IMR-90 (cell line): ENCODE measurements around the gene RAD51B. TPM values are rescaled to one million over a fixed set of nuclear protein-coding genes. Genes with fewer than 3 reads are reported as not detected.

Experiments
- ATAC-seq: fragments of 200-7000 bp; cut with Tn5 transposase; 2 replicates; pipeline ENCODE4 v1.9.1; 2020; ENCODE audit warnings: low read depth, mild to moderate bottlenecking, moderate library complexity
- BruUV-seq: library from RNA; stranded (reverse); fragments of 400-500 nt; replicated peaks from 2 replicates; lab custom pipeline; 2021; lab: Mats Ljungman, UMichigan
- CTCF ChIA-PET: fragments of 300-600 bp; formaldehyde crosslinking; extraction: SDS; loops from one replicate; lab custom pipeline; 2021; ENCODE audit warnings: antibody characterized with exemption; lab: Yijun Ruan, JAX
- POLR2A ChIA-PET: fragments of 300-600 bp; sonication (Branson Sonifier 250); formaldehyde crosslinking; loops from one replicate; lab custom pipeline; 2022; ENCODE audit warnings: antibody characterized with exemption; ENCODE audit not compliant: unreplicated experiment; lab: Charles Lee
- DNase-seq: peaks from one replicate; pipeline ENCODE4 v3.0.0; 2013
- H2AFZ ChIP-seq: replicated peaks from 2 replicates; pipeline ENCODE3; 2013; ENCODE audit warnings: low read length, mild to moderate bottlenecking; ENCODE audit not compliant: poor library complexity
- H2AK5ac ChIP-seq: 2 replicates; pipeline ENCODE4 v1.6.1; 2013; ENCODE audit warnings: low read depth, low read length, inconsistent platforms
- H2AK9ac ChIP-seq: replicated peaks from 2 replicates; pipeline ENCODE3; 2013; ENCODE audit warnings: mild to moderate bottlenecking, low read depth, low read length, moderate library complexity; ENCODE audit not compliant: poor library complexity
- H2BK120ac ChIP-seq: 2 replicates; pipeline ENCODE4 v1.6.1; 2013; ENCODE audit warnings: low read depth, low read length, inconsistent platforms
- H2BK15ac ChIP-seq: 3 replicates; pipeline ENCODE4 v1.6.1; 2013; ENCODE audit warnings: low read depth, low read length, inconsistent platforms
- H2BK20ac ChIP-seq: 2 replicates; pipeline ENCODE4 v1.6.1; 2013; ENCODE audit warnings: low read depth, mild to moderate bottlenecking, inconsistent platforms, low read length, moderate library complexity
- H2BK5ac ChIP-seq: 2 replicates; pipeline ENCODE4 v1.6.1; 2013; ENCODE audit warnings: mild to moderate bottlenecking, low read depth, low read length, inconsistent platforms; ENCODE audit not compliant: poor library complexity, severe bottlenecking
- H3K14ac ChIP-seq: replicated peaks from 2 replicates; pipeline ENCODE4 v1.6.1; 2013; ENCODE audit warnings: low read depth, low read length, inconsistent platforms
- H3K18ac ChIP-seq: 2 replicates; pipeline ENCODE4 v1.6.1; 2013; ENCODE audit warnings: low read depth, low read length, control low read depth
- H3K23ac ChIP-seq: 2 replicates; pipeline ENCODE4 v1.6.1; 2013; ENCODE audit warnings: low read depth, low read length, inconsistent platforms
- H3K27ac ChIP-seq: 2 replicates; pipeline ENCODE4 v1.5.1; 2013; ENCODE audit warnings: mild to moderate bottlenecking, control low read depth, low read length; ENCODE audit not compliant: insufficient read depth
- H3K27me3 ChIP-seq: 2 replicates; pipeline ENCODE4 v1.6.1; 2013; ENCODE audit warnings: low read length; ENCODE audit not compliant: control insufficient read depth, insufficient read depth
- H3K36me3 ChIP-seq: 2 replicates; pipeline ENCODE4 v1.6.1; 2013; ENCODE audit warnings: low read length, mixed read lengths; ENCODE audit not compliant: control insufficient read depth, insufficient read depth
- H3K4ac ChIP-seq: 2 replicates; pipeline ENCODE4 v1.6.1; 2013; ENCODE audit warnings: low read depth, low read length, inconsistent platforms
- H3K4me1 ChIP-seq: 2 replicates; pipeline ENCODE4 v1.6.1; 2013; ENCODE audit warnings: low read length, mixed read lengths; ENCODE audit not compliant: control insufficient read depth, insufficient read depth
- H3K4me2 ChIP-seq: 2 replicates; pipeline ENCODE4 v1.6.1; 2013; ENCODE audit warnings: low read depth, mild to moderate bottlenecking, control low read depth, low read length, moderate library complexity
- H3K4me3 ChIP-seq: 2 replicates; pipeline ENCODE4 v1.5.1; 2013; ENCODE audit warnings: low read depth, mild to moderate bottlenecking, control low read depth, low read length, moderate library complexity; ENCODE audit not compliant: insufficient read depth
- H3K56ac ChIP-seq: 2 replicates; pipeline ENCODE4 v1.6.1; 2013; ENCODE audit warnings: low read length, inconsistent platforms; ENCODE audit not compliant: insufficient read depth; ENCODE audit errors: extremely low read depth
- H3K79me1 ChIP-seq, 2 experiments: 2 replicates each; pipeline ENCODE4 v1.6.1; 2013; ENCODE audit warnings: low read length in 2 of 2, inconsistent platforms in 1 of 2, low read depth in 1 of 2
- H3K9ac ChIP-seq: 2 replicates; pipeline ENCODE4 v1.6.1; 2013; ENCODE audit warnings: low read depth, low read length, control low read depth
- H3K9me1 ChIP-seq: 2 replicates; pipeline ENCODE4 v1.6.1; 2013; ENCODE audit warnings: low read length, inconsistent platforms; ENCODE audit not compliant: insufficient read depth
- H3K9me3 ChIP-seq: 2 replicates; pipeline ENCODE4 v1.6.1; 2013; ENCODE audit warnings: low read length; ENCODE audit not compliant: control insufficient read depth, insufficient read depth
- H4K20me1 ChIP-seq: 2 replicates; pipeline ENCODE4 v1.6.1; 2013; ENCODE audit warnings: low read length, inconsistent platforms; ENCODE audit not compliant: insufficient read depth
- H4K5ac ChIP-seq: 2 replicates; pipeline ENCODE4 v1.6.1; 2013; ENCODE audit warnings: mild to moderate bottlenecking, low read depth, low read length, control low read depth
- H4K8ac ChIP-seq, 2 experiments: 2 replicates each; pipeline ENCODE4 v1.6.1; 2013; ENCODE audit warnings: low read depth in 2 of 2, low read length in 2 of 2, control low read depth in 1 of 2, inconsistent platforms in 1 of 2
- H4K91ac ChIP-seq: 2 replicates; pipeline ENCODE4 v1.6.1; 2013; ENCODE audit warnings: low read depth, low read length, inconsistent platforms; ENCODE audit not compliant: insufficient read depth
- BHLHE40 ChIP-seq: fragments of 150-350 bp; IDR thresholded peaks from 2 replicates; pipeline ENCODE4 v1.6.1; 2016; ENCODE audit warnings: mild to moderate bottlenecking, low read depth, low read length
- MAZ ChIP-seq: IDR thresholded peaks from 2 replicates; pipeline ENCODE4 v1.6.1; 2012; ENCODE audit warnings: low read depth, mild to moderate bottlenecking, low read length, improper control_type of control experiment, moderate library complexity, borderline replicate concordance
- NFE2L2 ChIP-seq: fragments of 150-350 bp; IDR thresholded peaks from 2 replicates; pipeline ENCODE4 v1.6.1; 2016; ENCODE audit warnings: low read depth, mild to moderate bottlenecking, low read length
- WGBS, 2 experiments: methylation state at CpG; one replicate each; pipeline versions ENCODE4 v1.1.5 to v1.1.7; 2013; ENCODE audit warnings: missing lambda C conversion rate in 2 of 2; ENCODE audit not compliant: insufficient read length in 1 of 2; ENCODE audit errors: extremely low coverage in 2 of 2; 5-methylcytosine and 5-hydroxymethylcytosine counted together
- dilution Hi-C: fragments of 300-500 bp; cut with HindIII; formaldehyde crosslinking; loops from one replicate; pipeline ENCODE4 v1.14.3; 2018; ENCODE audit warnings: low sequenced_read_pairs; ENCODE audit not compliant: unreplicated experiment
- in situ Hi-C: fragments of 300-500 bp; cut with MboI; formaldehyde crosslinking; loops from 3 replicates; pipeline ENCODE4 v1.14.3; 2019; ENCODE audit warnings: low sequenced_read_pairs, inconsistent platforms, mixed read lengths
- intact Hi-C: fragments of 100-400 bp; cut with micrococcal nuclease; formaldehyde crosslinking; loops from 2 replicates; pipeline ENCODE4 v1.10.0; 2022
- polyA plus RNA-seq, 3 experiments: library from polyadenylated mRNA; depleted of rRNA; stranded (reverse); fragments of >200 nt; gene quantifications; 2 replicates each; pipeline ENCODE4 v1.2.3, GENCODE V29; 2012; ENCODE audit warnings: low replicate concordance in 1 of 3
- total RNA-seq: library from RNA; depleted of rRNA; stranded (reverse); fragments of >200 nt; gene quantifications from 2 replicates; pipeline ENCODE4 v1.2.3, GENCODE V29; 2012
- TF ChIP-seq, protein P1 (sequence below): conservative IDR thresholded peaks from 2 replicates; pipeline ENCODE4 v1.5.1; 2012; ENCODE audit warnings: mild to moderate bottlenecking, low read depth, low read length, improper control_type of control experiment

RAD51B gene
- total and polyA plus RNA-seq, 2 of the 4 experiments (the other 2 are of a cell fraction) = 5.1 to 18.8 TPM

DNA sequence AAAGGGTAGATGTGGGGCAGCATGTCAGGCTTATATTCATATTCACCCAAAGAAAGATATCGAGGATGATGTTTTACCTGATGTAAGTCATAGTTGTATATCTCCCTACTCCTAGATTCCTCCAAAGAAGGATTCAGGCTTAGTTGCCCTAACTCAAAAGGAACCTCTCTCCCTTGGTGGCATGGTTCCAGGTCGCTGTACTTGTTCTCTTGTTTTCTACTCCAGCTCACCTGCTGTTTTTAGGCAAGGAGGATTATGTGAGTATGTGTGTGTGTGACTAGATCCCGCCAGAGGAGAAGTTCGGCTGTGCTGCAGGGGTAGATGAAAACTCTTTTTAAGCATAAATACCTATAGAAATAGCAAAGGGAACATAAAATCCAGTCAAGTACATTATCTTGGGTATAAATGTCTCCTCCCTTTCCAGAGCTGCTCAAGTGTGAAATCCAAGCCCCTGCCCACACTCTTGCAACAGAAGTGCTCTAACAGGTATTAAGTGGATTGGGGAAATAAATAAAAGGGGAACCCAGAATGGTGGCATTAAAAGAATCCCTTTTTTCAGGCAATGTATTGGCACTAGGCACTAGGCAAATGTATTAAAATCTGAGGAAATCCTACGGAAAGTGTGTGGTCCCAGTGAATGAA lies 597.6 kb downstream of the RAD51B start:
- H3K9me1 ChIP-seq = peaks cover 3% of the 10 kb centered on the region
- no peak for TF ChIP-seq NFE2L2
- TF ChIP-seq, protein P1, sequence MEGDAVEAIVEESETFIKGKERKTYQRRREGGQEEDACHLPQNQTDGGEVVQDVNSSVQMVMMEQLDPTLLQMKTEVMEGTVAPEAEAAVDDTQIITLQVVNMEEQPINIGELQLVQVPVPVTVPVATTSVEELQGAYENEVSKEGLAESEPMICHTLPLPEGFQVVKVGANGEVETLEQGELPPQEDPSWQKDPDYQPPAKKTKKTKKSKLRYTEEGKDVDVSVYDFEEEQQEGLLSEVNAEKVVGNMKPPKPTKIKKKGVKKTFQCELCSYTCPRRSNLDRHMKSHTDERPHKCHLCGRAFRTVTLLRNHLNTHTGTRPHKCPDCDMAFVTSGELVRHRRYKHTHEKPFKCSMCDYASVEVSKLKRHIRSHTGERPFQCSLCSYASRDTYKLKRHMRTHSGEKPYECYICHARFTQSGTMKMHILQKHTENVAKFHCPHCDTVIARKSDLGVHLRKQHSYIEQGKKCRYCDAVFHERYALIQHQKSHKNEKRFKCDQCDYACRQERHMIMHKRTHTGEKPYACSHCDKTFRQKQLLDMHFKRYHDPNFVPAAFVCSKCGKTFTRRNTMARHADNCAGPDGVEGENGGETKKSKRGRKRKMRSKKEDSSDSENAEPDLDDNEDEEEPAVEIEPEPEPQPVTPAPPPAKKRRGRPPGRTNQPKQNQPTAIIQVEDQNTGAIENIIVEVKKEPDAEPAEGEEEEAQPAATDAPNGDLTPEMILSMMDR = no peak
- TF ChIP-seq BHLHE40 = no peak
- TF ChIP-seq MAZ = no peak
- no peak overlapping the region for H2AK9ac ChIP-seq
- ChIA-PET CTCF (no interaction called here), POLR2A (no interaction called here)
- H3K4me3 ChIP-seq = no peak overlapping the region
- dilution Hi-C loops = no loop called here
- no peak overlapping the region for H2BK20ac ChIP-seq
- in situ Hi-C loops = no loop called here
- intact Hi-C loops = no loop called here
- H3K4me1 ChIP-seq = peaks cover 1% of the 10 kb centered on the region; the same call in 1 of the 2 replicates
- no peak overlapping the region for H2AFZ ChIP-seq
- no peaks in the 10 kb centered on the region for H3K36me3 ChIP-seq
- no TSS peak for BruUV-seq
- DNase-seq (no peak), ATAC-seq (no peak)
- no peak overlapping the region for H2AK5ac ChIP-seq
- no peak overlapping the region for H4K91ac ChIP-seq
- no peak overlapping the region for H3K9ac ChIP-seq
- no peaks in the 10 kb centered on the region for H3K27me3 ChIP-seq
- H2BK120ac ChIP-seq = no peak overlapping the region
- H3K18ac ChIP-seq = no peak overlapping the region
- H3K56ac ChIP-seq = no peak overlapping the region
- H3K9me3 ChIP-seq = no peaks in the 10 kb centered on the region
- H4K20me1 ChIP-seq = no peaks in the 10 kb centered on the region
- H3K4ac ChIP-seq = no peak overlapping the region
- no peak overlapping the region for H4K5ac ChIP-seq
- no peak overlapping the region for H3K27ac ChIP-seq
- no peak overlapping the region for H2BK5ac ChIP-seq
- no peak overlapping the region for H3K14ac ChIP-seq
- no peak overlapping the region for H4K8ac ChIP-seq
- no CpG with 5 or more reads among the region's 5 CpGs for WGBS, 2 experiments
- H2BK15ac ChIP-seq = no peak overlapping the region
- H3K23ac ChIP-seq = no peak overlapping the region
- H3K4me2 ChIP-seq = no peak overlapping the region
- H3K79me1 ChIP-seq = no peaks in the 10 kb centered on the region
